Ectodermal cell (in vitro differentiated cells): Measurements from ENCODE around the gene SEZ6L.

Experiments used
- H3K27ac ChIP-seq: 2 replicates; pipeline ENCODE4 v1.7.0; 2013; ENCODE audit warnings: mild to moderate bottlenecking, low read depth, low read length; ENCODE audit not compliant: insufficient read depth, poor library complexity, severe bottlenecking
- H3K27me3 ChIP-seq: 2 replicates; pipeline ENCODE4 v1.7.0; 2013; ENCODE audit warnings: mild to moderate bottlenecking, low read length; ENCODE audit not compliant: insufficient read depth, control insufficient read depth, poor library complexity, severe bottlenecking
- H3K36me3 ChIP-seq: one replicate; pipeline ENCODE4 v1.7.0; 2013; ENCODE audit warnings: low read length; ENCODE audit not compliant: control insufficient read depth, insufficient read depth
- H3K4me1 ChIP-seq: one replicate; pipeline ENCODE4 v1.7.0; 2013; ENCODE audit warnings: low read length; ENCODE audit not compliant: control insufficient read depth, insufficient read depth
- H3K4me3 ChIP-seq: 2 replicates; pipeline ENCODE4 v1.7.0; 2013; ENCODE audit warnings: low read depth, low read length, control low read depth; ENCODE audit not compliant: insufficient read depth
- H3K9me3 ChIP-seq: 2 replicates; pipeline ENCODE4 v1.7.0; 2013; ENCODE audit warnings: mild to moderate bottlenecking, low read length, moderate library complexity; ENCODE audit not compliant: control insufficient read depth
- WGBS, 2 experiments: methylation state at CpG; one replicate each; pipeline ENCODE4 v1.1.7; 2013; ENCODE audit warnings: missing lambda C conversion rate in 2 of 2; 5-methylcytosine and 5-hydroxymethylcytosine counted together

The SEZ6L gene

GRCh38 chr22:26235792-26236487, 66.7 kb downstream of the SEZ6L start:
- no peak overlapping the region for H3K4me3 ChIP-seq
- no peak overlapping the region for H3K27ac ChIP-seq
- H3K4me1 ChIP-seq, result no peaks in the 10 kb centered on the region
- no peaks in the 10 kb centered on the region for H3K36me3 ChIP-seq
- 88 to 92% methylated on average over 11 of the region's 11 CpGs for WGBS, 2 experiments
- H3K9me3 ChIP-seq, result no peaks in the 10 kb centered on the region
- no peaks in the 10 kb centered on the region for H3K27me3 ChIP-seq

- Histone ChIP-seq H3K4me3 (no peak overlapping the region), H3K9me3 (no peaks in the 10 kb centered on the region), H3K4me1 (no peaks in the 10 kb centered on the region), H3K27ac (no peak overlapping the region), H3K36me3 (no peaks in the 10 kb centered on the region), H3K27me3 (no peaks in the 10 kb centered on the region)
- 75 to 82% methylated on average over 6 of the region's 6 CpGs for WGBS, 2 experiments
Measured at GRCh38 chr22:26236991-26237390, 67.7 kb downstream of the SEZ6L start.

- no peaks in the 10 kb centered on the region for H3K9me3 ChIP-seq
- no peaks in the 10 kb centered on the region for H3K36me3 ChIP-seq
- H3K4me3 ChIP-seq, result no peak overlapping the region
- no peaks in the 10 kb centered on the region for H3K4me1 ChIP-seq
- 88 to 93% methylated on average over 3 of the region's 3 CpGs for WGBS, 2 experiments
- H3K27ac ChIP-seq, result no peak overlapping the region
- H3K27me3 ChIP-seq, result no peaks in the 10 kb centered on the region
Measured at GRCh38 chr22:26238596-26238995, 69.3 kb downstream of the SEZ6L start.

- 88 to 90% methylated on average over 4 of the region's 4 CpGs for WGBS, 2 experiments
- H3K27me3 ChIP-seq, result no peaks in the 10 kb centered on the region
Measured at GRCh38 chr22:26239581-26239980, 70.3 kb downstream of the SEZ6L start.

GRCh38 chr22:26241361-26241760, 72.1 kb downstream of the SEZ6L start:
- no peak overlapping the region for H3K4me3 ChIP-seq
- H3K9me3 ChIP-seq, result no peaks in the 10 kb centered on the region
- H3K36me3 ChIP-seq, result no peaks in the 10 kb centered on the region
- no peaks in the 10 kb centered on the region for H3K4me1 ChIP-seq
- H3K27ac ChIP-seq, result no peak overlapping the region
- WGBS, 2 experiments, result 89 to 95% methylated on average over 8 of the region's 8 CpGs
- H3K27me3 ChIP-seq, result peaks cover 5% of the 10 kb centered on the region

More at GRCh38 chr22:26239581-26239980, 70.3 kb downstream of the SEZ6L start:
- no peaks in the 10 kb centered on the region for H3K9me3 ChIP-seq
- H3K27ac ChIP-seq, result no peak overlapping the region
- no peaks in the 10 kb centered on the region for H3K4me1 ChIP-seq
- no peak overlapping the region for H3K4me3 ChIP-seq
- H3K36me3 ChIP-seq, result no peaks in the 10 kb centered on the region

- WGBS, 2 experiments, result 82% methylated on average over 7 of the region's 7 CpGs
- no peak overlapping the region for H3K4me3 ChIP-seq
- no peak overlapping the region for H3K27ac ChIP-seq
- H3K36me3 ChIP-seq, result no peaks in the 10 kb centered on the region
- no peaks in the 10 kb centered on the region for H3K9me3 ChIP-seq
- no peaks in the 10 kb centered on the region for H3K4me1 ChIP-seq
- peaks cover 5% of the 10 kb centered on the region for H3K27me3 ChIP-seq
Measured at GRCh38 chr22:26245001-26245400, 75.7 kb downstream of the SEZ6L start.

GRCh38 chr22:26246552-26246951, 77.3 kb downstream of the SEZ6L start:
- Histone ChIP-seq H3K27ac (no peak overlapping the region), H3K27me3 (peaks cover 5% of the 10 kb centered on the region), H3K4me3 (no peak overlapping the region), H3K36me3 (no peaks in the 10 kb centered on the region), H3K4me1 (no peaks in the 10 kb centered on the region), H3K9me3 (no peaks in the 10 kb centered on the region)
- 91 to 92% methylated on average over 7 of the region's 7 CpGs for WGBS, 2 experiments

- no peaks in the 10 kb centered on the region for H3K27me3 ChIP-seq
- no peaks in the 10 kb centered on the region for H3K4me1 ChIP-seq
- no peaks in the 10 kb centered on the region for H3K36me3 ChIP-seq
- WGBS, 2 experiments, result 77 to 83% methylated on average over 5 of the region's 5 CpGs
- H3K4me3 ChIP-seq, result no peak overlapping the region
- H3K9me3 ChIP-seq, result no peaks in the 10 kb centered on the region
- H3K27ac ChIP-seq, result no peak overlapping the region
Measured at GRCh38 chr22:26251869-26252268, 82.6 kb downstream of the SEZ6L start.

- H3K27ac ChIP-seq, result no peak overlapping the region
- no peaks in the 10 kb centered on the region for H3K9me3 ChIP-seq
- peaks cover 21% of the 10 kb centered on the region for H3K27me3 ChIP-seq
- no peaks in the 10 kb centered on the region for H3K36me3 ChIP-seq
- WGBS, 2 experiments, result 7 to 9% methylated on average over 5 of the region's 6 CpGs
- no peak overlapping the region for H3K4me3 ChIP-seq
- H3K4me1 ChIP-seq, result no peaks in the 10 kb centered on the region
Measured at GRCh38 chr22:26259510-26259909, 90.2 kb downstream of the SEZ6L start.

GRCh38 chr22:26264162-26264561, 94.9 kb downstream of the SEZ6L start:
- Histone ChIP-seq H3K27me3 (peaks cover 18% of the 10 kb centered on the region), H3K9me3 (no peaks in the 10 kb centered on the region), H3K4me3 (no peak overlapping the region), H3K4me1 (no peaks in the 10 kb centered on the region), H3K36me3 (no peaks in the 10 kb centered on the region), H3K27ac (no peak overlapping the region)
- 82 to 83% methylated on average over 1 of the region's 1 CpG for WGBS, 2 experiments
